Activated T-helper 1 cell treated with Interleukin-2 at 50 U/mL for 16 hours (primary cell): ENCODE measurements around the gene PTPRN2.
"Not testable (repeated sequence)": the region's sequence is repeated elsewhere in the genome, so short reads cannot be mapped to it uniquely, and the experiment has no call there.

ENCODE experiments used
- DNase-seq: peaks from one replicate; pipeline ENCODE4 v3.0.0-alpha.2; 2020; ENCODE audit warnings: low read depth

The PTPRN2 gene

GRCh38 chr7:157993406-157994105, 594.1 kb downstream of the PTPRN2 start:
- no peak for DNase-seq

DNA sequence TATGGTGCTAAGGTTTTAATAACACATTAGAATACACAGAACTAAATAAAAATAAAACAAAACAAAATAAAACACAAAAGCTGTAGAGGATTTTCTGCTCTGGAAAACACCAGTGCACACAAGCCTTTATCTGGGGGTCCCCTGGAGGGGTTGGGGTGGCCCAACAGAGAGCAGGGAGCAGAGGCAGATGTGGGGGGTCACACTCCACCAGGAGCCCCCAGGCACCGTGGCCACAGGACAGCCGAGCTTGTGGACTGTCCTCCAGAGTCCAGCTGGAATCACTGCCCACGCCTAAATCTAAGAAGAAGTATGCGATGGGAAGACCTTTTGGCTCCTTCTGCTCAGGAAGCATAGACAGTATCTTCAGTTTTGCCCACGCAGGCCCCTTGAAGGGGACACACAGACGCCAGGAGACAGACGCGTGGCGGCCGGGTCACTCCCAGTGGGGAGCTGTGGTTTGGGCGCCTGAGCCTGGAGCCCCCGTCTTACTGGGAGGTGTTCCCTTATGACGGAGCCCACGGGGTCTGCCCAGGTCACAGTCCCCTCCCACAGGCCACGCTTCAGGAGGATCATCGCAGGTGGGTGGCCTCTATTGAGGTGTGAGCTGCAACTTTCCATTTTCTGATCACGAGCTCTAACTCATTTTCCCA, 595.0 kb downstream of the PTPRN2 start:
- DNase-seq = no peak

- no peak for DNase-seq
Measured at GRCh38 chr7:157991761-157992160, 595.9 kb downstream of the PTPRN2 start.

DNA sequence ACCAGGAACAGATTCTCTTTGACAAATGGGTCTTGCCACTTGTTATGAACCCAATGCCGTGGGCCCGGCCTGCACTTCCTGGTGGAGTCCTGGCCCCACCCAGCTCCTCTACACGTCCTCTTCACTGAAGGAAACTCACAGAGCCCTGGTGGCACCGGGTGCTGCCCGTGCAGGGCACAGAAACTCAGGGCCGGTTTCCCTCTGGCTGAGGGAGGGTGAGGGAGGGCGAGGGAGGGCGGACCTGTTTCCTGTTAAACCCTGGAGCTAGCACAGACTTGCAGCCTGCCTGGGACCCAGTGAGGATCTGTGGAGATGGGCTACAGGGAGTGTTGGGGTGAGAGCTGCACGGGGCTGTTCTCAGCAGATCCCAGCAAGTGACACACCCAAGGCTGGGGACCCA, 596.3 kb downstream of the PTPRN2 start:
- no peak for DNase-seq

DNA sequence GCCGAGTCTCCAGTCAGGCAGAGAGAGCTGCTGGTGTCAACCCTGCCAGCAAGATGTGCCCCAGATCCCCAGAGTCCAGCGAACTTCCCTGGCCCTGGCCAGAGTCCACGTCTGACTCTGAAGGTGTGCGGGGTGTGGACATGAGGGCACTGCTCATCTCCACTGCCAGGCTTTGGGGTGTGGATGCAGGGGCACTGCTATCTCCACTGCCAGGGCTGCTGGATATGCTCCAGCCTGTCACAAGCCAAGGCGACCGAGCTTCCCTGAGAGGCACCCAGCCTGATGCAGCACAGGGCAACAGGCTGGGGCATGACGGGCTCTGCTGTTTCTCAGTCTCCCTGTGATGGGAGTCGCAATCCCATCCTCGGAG, 596.8 kb downstream of the PTPRN2 start:
- DNase-seq = no peak

GRCh38 chr7:157990226-157990880, 597.3 kb downstream of the PTPRN2 start:
- no peak for DNase-seq

- DNase-seq = no peak
Measured at GRCh38 chr7:157989589-157989988, 598.0 kb downstream of the PTPRN2 start.

DNA sequence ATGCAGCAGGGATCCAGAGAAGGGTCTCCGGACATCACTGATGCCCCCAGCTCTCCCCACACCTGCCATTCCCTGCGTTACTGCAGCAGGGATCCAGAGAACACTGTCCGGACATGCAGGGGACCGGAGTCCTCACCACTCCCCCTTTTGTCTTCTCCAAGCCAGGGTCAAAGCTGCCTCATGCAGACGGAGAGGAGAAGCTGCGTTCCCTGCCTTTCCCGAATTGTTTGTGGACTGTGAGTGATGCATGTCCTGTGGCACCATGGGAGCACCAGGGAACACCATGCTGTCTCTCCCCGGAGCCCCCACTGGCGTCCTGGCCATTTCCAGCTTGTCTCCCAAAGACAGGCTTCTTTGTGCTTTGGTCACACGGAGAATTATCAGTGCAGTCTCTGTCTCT, 599.7 kb downstream of the PTPRN2 start:
- no peak for DNase-seq

DNA sequence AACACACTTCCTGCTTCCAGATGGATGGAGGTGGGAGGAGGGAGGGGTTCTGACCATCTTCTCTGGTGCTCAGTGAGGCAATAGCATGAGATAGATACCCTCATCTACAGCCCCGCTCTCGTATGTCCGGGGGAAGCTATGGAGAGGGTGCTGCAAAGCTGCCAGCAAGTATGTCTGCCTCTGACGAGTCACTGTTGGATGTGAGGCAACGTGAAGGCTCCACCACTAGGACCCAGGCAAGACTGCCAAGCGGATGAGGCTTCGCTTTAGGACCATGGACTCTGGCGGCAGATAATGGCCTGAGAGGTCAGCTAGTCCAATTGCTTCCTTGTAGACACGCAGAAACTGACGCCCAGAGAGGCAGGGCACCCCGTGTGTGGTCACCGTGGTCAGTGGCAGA, 601.6 kb downstream of the PTPRN2 start:
- DNase-seq = no peak

GRCh38 chr7:157985636-157986035, 602.0 kb downstream of the PTPRN2 start:
- no peak for DNase-seq

- no peak for DNase-seq
Measured at GRCh38 chr7:157984423-157985163, 603.0 kb downstream of the PTPRN2 start.

DNA sequence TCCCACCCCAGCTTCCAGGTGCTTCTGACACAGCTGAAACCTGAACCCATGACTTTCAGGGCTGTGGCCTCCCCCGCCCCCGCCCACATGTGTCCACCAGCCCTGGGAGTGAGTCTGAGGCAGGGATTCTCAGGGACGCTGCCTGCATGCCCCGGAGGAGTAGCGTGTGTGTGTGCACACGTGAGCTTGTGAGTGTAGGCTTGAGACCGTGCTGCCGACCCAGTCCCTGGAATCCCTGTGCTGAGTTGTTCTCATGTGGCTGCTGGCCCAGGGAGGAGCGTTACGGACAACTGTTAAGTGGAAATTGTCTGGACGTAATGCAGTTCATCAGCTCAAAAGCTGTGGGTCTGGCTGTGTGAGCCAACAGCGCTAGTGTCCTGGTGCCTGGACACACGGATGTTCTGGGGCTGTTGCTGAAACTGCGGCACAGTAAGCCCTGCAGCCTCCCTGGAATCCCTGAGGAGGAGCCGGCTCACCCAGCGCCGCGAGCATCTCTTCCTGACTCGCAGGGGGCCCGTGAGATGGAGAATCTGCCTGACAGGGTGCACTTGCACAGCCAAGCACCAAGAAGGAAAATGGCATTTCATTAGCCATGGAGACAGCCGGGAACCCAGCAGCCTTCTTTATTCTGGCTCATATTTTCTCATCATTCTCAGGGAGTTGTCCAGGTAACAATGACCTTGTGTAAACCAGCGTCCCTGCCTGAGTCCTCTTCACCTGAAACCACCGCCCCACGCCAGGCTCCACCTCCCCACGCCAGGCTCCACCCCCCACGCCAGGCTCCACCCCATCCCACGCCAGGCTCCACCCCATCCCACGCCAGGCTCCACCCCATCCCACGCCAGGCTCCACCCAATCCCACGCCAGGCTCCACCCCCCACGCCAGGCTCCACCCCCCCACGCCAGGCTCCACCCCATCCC, 603.9 kb downstream of the PTPRN2 start:
- no peak for DNase-seq

- no peak for DNase-seq
Measured at GRCh38 chr7:157981778-157982177, 605.8 kb downstream of the PTPRN2 start.

DNA sequence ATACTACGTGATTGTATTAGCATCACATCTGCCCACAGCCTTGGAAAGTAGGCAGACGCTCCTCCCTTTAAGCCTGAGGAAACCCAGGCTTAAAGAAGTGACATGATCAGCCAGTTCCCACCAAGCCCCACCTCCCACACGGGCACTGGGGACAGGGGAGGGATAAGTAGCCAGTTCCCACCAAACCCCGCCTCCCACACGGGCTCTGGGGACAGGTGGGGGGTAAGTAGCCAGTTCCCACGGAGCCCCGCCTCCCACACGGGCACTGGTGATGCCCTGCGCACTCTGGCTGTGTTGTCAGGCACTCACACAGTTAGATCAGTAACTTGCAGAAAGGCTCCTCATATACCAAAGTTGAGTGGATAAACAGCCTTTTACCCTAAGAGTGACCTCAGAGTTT, 606.8 kb downstream of the PTPRN2 start:
- no peak for DNase-seq

DNA sequence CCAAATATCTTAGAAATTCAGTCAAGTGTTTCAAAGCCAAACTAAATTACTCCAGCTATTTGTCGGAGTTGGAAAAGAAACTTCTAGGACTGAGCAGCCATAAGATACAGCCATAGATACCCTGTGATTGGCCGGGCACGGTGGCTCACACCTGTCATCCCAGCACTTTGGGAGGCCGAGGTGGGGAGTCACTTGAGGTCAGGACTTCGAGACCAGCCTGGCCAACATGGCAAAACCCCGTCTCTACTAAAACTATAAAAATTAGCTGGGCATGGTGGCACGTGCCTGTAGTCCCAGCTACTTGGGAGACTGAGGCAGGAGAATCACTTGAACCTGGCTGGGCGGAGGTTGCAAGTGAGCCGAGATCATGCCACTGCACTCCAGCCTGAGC, 607.3 kb downstream of the PTPRN2 start:
- not testable (repeated sequence) for DNase-seq

DNA sequence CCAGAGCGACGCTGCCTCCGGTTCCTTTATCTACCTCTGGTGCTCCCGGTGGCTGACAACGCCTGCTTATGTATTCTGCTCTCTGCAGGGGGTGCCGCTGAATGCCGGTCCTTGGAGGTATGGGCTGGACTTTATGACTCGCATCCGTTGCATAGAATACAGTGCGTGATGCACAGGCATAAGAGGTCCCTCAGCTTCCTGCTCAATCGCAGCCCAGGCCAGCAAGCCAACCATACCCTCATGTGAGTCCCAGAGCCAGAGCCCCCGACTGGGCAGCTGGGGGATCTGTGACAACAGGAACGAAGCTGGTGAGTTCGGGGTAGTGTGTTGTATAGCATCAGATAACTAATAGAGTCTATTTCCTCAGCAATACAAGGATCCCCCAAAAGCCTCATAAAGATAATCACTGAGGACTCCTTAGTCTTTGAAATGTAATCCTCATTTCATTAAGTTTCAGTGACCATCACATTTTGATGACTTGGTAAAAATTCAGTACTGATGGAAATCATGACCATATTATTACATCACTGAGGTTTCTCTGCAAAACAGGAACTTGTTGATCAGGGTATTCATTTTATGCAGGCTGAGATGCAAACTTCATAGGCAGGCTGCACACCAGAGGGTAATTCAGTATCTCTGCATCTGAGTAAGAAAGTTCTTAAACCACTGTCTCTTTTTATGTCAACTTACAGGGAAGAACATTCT, 607.8 kb downstream of the PTPRN2 start:
- DNase-seq = no peak

DNA sequence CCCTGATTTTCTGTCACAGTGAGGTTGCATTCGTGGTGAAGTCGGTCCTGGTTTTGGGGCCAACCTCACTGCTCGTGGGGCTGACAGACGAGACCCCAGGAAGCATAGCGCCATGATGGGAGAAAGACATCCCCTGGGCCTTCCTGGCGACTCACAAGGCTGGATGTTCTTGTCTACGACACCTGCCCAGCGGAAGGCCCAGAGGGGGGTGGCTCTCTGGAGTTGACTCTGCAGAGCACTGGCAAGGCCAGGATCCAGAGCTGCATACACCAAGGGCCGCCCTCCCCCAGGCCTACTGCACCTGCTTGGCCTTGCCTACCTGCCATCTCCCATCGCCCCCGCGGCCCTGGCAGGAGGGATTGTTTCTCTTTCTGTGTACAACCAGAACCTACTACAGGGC, 608.9 kb downstream of the PTPRN2 start:
- no peak for DNase-seq

- no peak for DNase-seq
Measured at GRCh38 chr7:157977717-157978496, 609.7 kb downstream of the PTPRN2 start.

- DNase-seq = no peak
Measured at GRCh38 chr7:157977306-157977705, 610.3 kb downstream of the PTPRN2 start.

DNA sequence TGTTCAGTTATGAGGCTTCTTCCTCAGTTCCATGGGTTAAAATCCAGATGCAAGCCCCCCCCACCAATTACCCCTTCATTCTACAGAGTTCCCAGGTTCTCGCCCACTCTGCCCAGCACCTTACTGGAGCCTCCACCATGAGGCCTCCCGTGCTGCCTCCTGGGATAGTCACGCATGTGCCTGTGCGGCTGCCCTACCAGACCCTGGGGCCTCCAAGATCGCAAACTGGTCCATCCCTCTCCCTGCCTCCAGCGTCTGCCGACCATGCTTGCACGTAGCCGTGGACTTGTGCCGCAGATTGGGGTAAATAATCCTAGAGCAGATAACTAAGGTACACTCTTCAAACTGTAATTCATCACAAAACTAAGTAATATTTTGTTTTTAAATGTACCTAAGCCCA, 611.2 kb downstream of the PTPRN2 start:
- DNase-seq = no peak
